ENCODE measurements around the gene PPP1CA. TPM values are rescaled to one million over a fixed set of nuclear protein-coding genes. Genes with fewer than 3 reads are reported as not detected.

Gene PPP1CA
- total and polyA plus RNA-seq, 4 donors, result 61.7 to 92.0 (median 72.2) TPM

GRCh38 chr11:67400942-67401494 is 640 bp downstream of the PPP1CA start:
- H3K9me3 ChIP-seq (ENCODE audit: control insufficient read depth, low read length), result no peaks in the 10 kb centered on the region
- H3K4me1 ChIP-seq (ENCODE audit: control insufficient read depth in 1 of 2, insufficient read depth in 2 of 2, low read length in 2 of 2), result no peaks in the 10 kb centered on the region
- WGBS, 2 donors, result 3% methylated on average over 20 to 27 of the region's 27 CpGs
- intact Hi-C loops (cut with DNase I), result loop anchor here (1.0 to 5.0 kb wide), 3 partner anchors 66 to 181 kb away; partner anchors contain the start of genes TMEM134 (in 2 of the 2) and GSTP1 (in 1 of the 2)
- peak overlapping the region; percentile 60 to 66 for H3K4me3 ChIP-seq (ENCODE audit: low read length in 2 of 2)
- DNase-seq (no peak), ATAC-seq (ENCODE audit: low FRiP score) (no peak)
- no peaks in the 10 kb centered on the region for H3K27me3 ChIP-seq (ENCODE audit: control insufficient read depth in 1 of 2, insufficient read depth in 2 of 2, low read length in 1 of 2)
- peak overlapping the region in 1 of 2 donors; percentile 60 for H3K27ac ChIP-seq (ENCODE audit: low read depth in 1 of 2, low read length in 2 of 2)
- H3K36me3 ChIP-seq (ENCODE audit: control insufficient read depth in 1 of 2, insufficient read depth in 2 of 2, low read length in 1 of 2), result peaks cover 4 to 7% of the 10 kb centered on the region in 2 donors

GRCh38 chr11:67400251-67400941 is 1.3 kb downstream of the PPP1CA start:
- Histone ChIP-seq H3K27ac (ENCODE audit: low read depth in 1 of 2, low read length in 2 of 2) (no peak overlapping the region), H3K27me3 (ENCODE audit: control insufficient read depth in 1 of 2, insufficient read depth in 2 of 2, low read length in 1 of 2) (no peaks in the 10 kb centered on the region), H3K4me1 (ENCODE audit: control insufficient read depth in 1 of 2, insufficient read depth in 2 of 2, low read length in 2 of 2) (no peaks in the 10 kb centered on the region), H3K4me3 (ENCODE audit: low read length in 2 of 2) (peak overlapping the region; percentile 60 to 66), H3K36me3 (ENCODE audit: control insufficient read depth in 1 of 2, insufficient read depth in 2 of 2, low read length in 1 of 2) (peaks cover 4 to 7% of the 10 kb centered on the region in 2 donors), H3K9me3 (ENCODE audit: control insufficient read depth, low read length) (no peaks in the 10 kb centered on the region)
- DNase-seq (no peak), ATAC-seq (ENCODE audit: low FRiP score) (no peak)
- whole genome bisulfite sequencing, 2 donors, result 28 to 31% methylated on average over 23 of the region's 23 CpGs
- intact Hi-C loops (cut with DNase I), result loop anchor here (5.0 kb wide), 2 partner anchors 67 to 182 kb away; partner anchors contain the start of genes TMEM134 (in 2 of the 2) and GSTP1 (in 1 of the 2)

GRCh38 chr11:67398661-67399563 is 2.7 kb downstream of the PPP1CA start:
- 82 to 83% methylated on average over 30 to 31 of the region's 31 CpGs for WGBS, 2 donors
- no peaks in the 10 kb centered on the region for H3K27me3 ChIP-seq (ENCODE audit: control insufficient read depth in 1 of 2, insufficient read depth in 2 of 2, low read length in 1 of 2)
- ATAC-seq (ENCODE audit: low FRiP score), result no peak
- H3K36me3 ChIP-seq (ENCODE audit: control insufficient read depth in 1 of 2, insufficient read depth in 2 of 2, low read length in 1 of 2), result peaks cover 4 to 7% of the 10 kb centered on the region in 2 donors
- no peak overlapping the region for H3K4me3 ChIP-seq (ENCODE audit: low read length in 2 of 2)
- intact Hi-C loops (cut with DNase I), result loop anchor here in 1 of 2 donors (10.0 kb wide), 1 partner anchor 106 kb away; the partner anchor contains the start of genes CDK2AP2 and PITPNM1
- H3K9me3 ChIP-seq (ENCODE audit: control insufficient read depth, low read length), result no peaks in the 10 kb centered on the region
- H3K27ac ChIP-seq (ENCODE audit: low read depth in 1 of 2, low read length in 2 of 2), result no peak overlapping the region
- no peak for DNase-seq
- no peaks in the 10 kb centered on the region for H3K4me1 ChIP-seq (ENCODE audit: control insufficient read depth in 1 of 2, insufficient read depth in 2 of 2, low read length in 2 of 2)

GRCh38 chr11:67397986-67398660 is 3.5 kb downstream of the PPP1CA start:
- no peak overlapping the region for H3K4me3 ChIP-seq (ENCODE audit: low read length in 2 of 2)
- no peak for ATAC-seq (ENCODE audit: low FRiP score)
- DNase-seq, result no peak
- H3K9me3 ChIP-seq (ENCODE audit: control insufficient read depth, low read length), result no peaks in the 10 kb centered on the region
- H3K27ac ChIP-seq (ENCODE audit: low read depth in 1 of 2, low read length in 2 of 2), result no peak overlapping the region
- H3K27me3 ChIP-seq (ENCODE audit: control insufficient read depth in 1 of 2, insufficient read depth in 2 of 2, low read length in 1 of 2), result no peaks in the 10 kb centered on the region
- H3K36me3 ChIP-seq (ENCODE audit: control insufficient read depth in 1 of 2, insufficient read depth in 2 of 2, low read length in 1 of 2), result peaks cover 4 to 7% of the 10 kb centered on the region in 2 donors
- intact Hi-C loops (cut with DNase I), result loop anchor here in 1 of 2 donors (10.0 kb wide), 1 partner anchor 107 kb away; the partner anchor contains the start of genes CDK2AP2 and PITPNM1
- 84 to 86% methylated on average over 24 of the region's 24 CpGs for WGBS, 2 donors
- no peaks in the 10 kb centered on the region for H3K4me1 ChIP-seq (ENCODE audit: control insufficient read depth in 1 of 2, insufficient read depth in 2 of 2, low read length in 2 of 2)

- 73 to 76% methylated on average over 6 of the region's 6 CpGs for WGBS, 2 donors
These were observed 4.1 kb downstream of the PPP1CA start for GRCh38 chr11:67397536-67397935.

GRCh38 chr11:67396587-67397389 is 4.9 kb downstream of the PPP1CA start:
- ATAC-seq (ENCODE audit: low FRiP score), result no peak
- Histone ChIP-seq H3K9me3 (ENCODE audit: control insufficient read depth, low read length) (no peaks in the 10 kb centered on the region), H3K27ac (ENCODE audit: low read depth in 1 of 2, low read length in 2 of 2) (no peak overlapping the region), H3K4me3 (ENCODE audit: low read length in 2 of 2) (no peak overlapping the region), H3K4me1 (ENCODE audit: control insufficient read depth in 1 of 2, insufficient read depth in 2 of 2, low read length in 2 of 2) (no peaks in the 10 kb centered on the region), H3K36me3 (ENCODE audit: control insufficient read depth in 1 of 2, insufficient read depth in 2 of 2, low read length in 1 of 2) (peaks cover 4 to 7% of the 10 kb centered on the region in 2 donors), H3K27me3 (ENCODE audit: control insufficient read depth in 1 of 2, insufficient read depth in 2 of 2, low read length in 1 of 2) (no peaks in the 10 kb centered on the region)
- intact Hi-C loops (cut with DNase I), result loop anchor here in 1 of 2 donors (10.0 kb wide), 1 partner anchor 108 kb away; the partner anchor contains the start of genes CDK2AP2 and PITPNM1
- no peak for DNase-seq
- 59 to 62% methylated on average over 12 to 13 of the region's 13 CpGs for WGBS, 2 donors

More at GRCh38 chr11:67397536-67397935, 4.1 kb downstream of the PPP1CA start:
- H3K36me3 ChIP-seq (ENCODE audit: control insufficient read depth in 1 of 2, insufficient read depth in 2 of 2, low read length in 1 of 2), result peaks cover 4 to 7% of the 10 kb centered on the region in 2 donors
- H3K4me3 ChIP-seq (ENCODE audit: low read length in 2 of 2), result no peak overlapping the region
- DNase-seq, result no peak
- intact Hi-C loops (cut with DNase I), result loop anchor here in 1 of 2 donors (10.0 kb wide), 1 partner anchor 107 kb away; the partner anchor contains the start of genes CDK2AP2 and PITPNM1
- no peaks in the 10 kb centered on the region for H3K9me3 ChIP-seq (ENCODE audit: control insufficient read depth, low read length)
- no peaks in the 10 kb centered on the region for H3K27me3 ChIP-seq (ENCODE audit: control insufficient read depth in 1 of 2, insufficient read depth in 2 of 2, low read length in 1 of 2)
- H3K27ac ChIP-seq (ENCODE audit: low read depth in 1 of 2, low read length in 2 of 2), result no peak overlapping the region
- H3K4me1 ChIP-seq (ENCODE audit: control insufficient read depth in 1 of 2, insufficient read depth in 2 of 2, low read length in 2 of 2), result no peaks in the 10 kb centered on the region
- no peak for ATAC-seq (ENCODE audit: low FRiP score)

- no peak for DNase-seq
These were observed 5.4 kb downstream of the PPP1CA start for GRCh38 chr11:67396259-67396581.

More at GRCh38 chr11:67396259-67396581, 5.4 kb downstream of the PPP1CA start:
- no peak overlapping the region for H3K27ac ChIP-seq (ENCODE audit: low read depth in 1 of 2, low read length in 2 of 2)
- ATAC-seq (ENCODE audit: low FRiP score), result no peak
- no peaks in the 10 kb centered on the region for H3K9me3 ChIP-seq (ENCODE audit: control insufficient read depth, low read length)
- intact Hi-C loops (cut with DNase I), result loop anchor here in 1 of 2 donors (10.0 kb wide), 1 partner anchor 109 kb away; the partner anchor contains the start of genes CDK2AP2 and PITPNM1
- H3K36me3 ChIP-seq (ENCODE audit: control insufficient read depth in 1 of 2, insufficient read depth in 2 of 2, low read length in 1 of 2), result peaks cover 4 to 7% of the 10 kb centered on the region in 2 donors
- 84 to 86% methylated on average over 7 of the region's 7 CpGs for WGBS, 2 donors
- no peak overlapping the region for H3K4me3 ChIP-seq (ENCODE audit: low read length in 2 of 2)
- no peaks in the 10 kb centered on the region for H3K4me1 ChIP-seq (ENCODE audit: control insufficient read depth in 1 of 2, insufficient read depth in 2 of 2, low read length in 2 of 2)
- no peaks in the 10 kb centered on the region for H3K27me3 ChIP-seq (ENCODE audit: control insufficient read depth in 1 of 2, insufficient read depth in 2 of 2, low read length in 1 of 2)
